Transverse colon (tissue), 4 donors: ENCODE measurements around the gene XCR1.

ENCODE experiments used
- POLR2A ChIP-seq: fragments of 450-650 bp; IDR thresholded peaks from one replicate; pipeline ENCODE4 v1.6.1; 2016; ENCODE audit warnings: antibody characterized with exemption, mild to moderate bottlenecking, moderate library complexity
- POLR2AphosphoS5 ChIP-seq, 3 donors: sonication (generic); formaldehyde crosslinking; IDR thresholded peaks; one replicate each; pipeline ENCODE4 v1.6.1; 2016; ENCODE audit warnings: antibody characterized with exemption in 3 of 3
- TF ChIP-seq, protein P1 (sequence below), 5 experiments: fragments of 200-600 bp in 3 of 5; fragments of 450-650 bp in 2 of 5; sonication (generic) in 3 of 5; IDR thresholded peaks; 1 replicate in 2 of 5; 2 replicates in 3 of 5; pipeline ENCODE4 v1.5.1; 2016 to 2017; ENCODE audit warnings: antibody characterized with exemption in 5 of 5, inconsistent platforms in 3 of 5, mild to moderate bottlenecking in 2 of 5, moderate library complexity in 1 of 5

DNA sequence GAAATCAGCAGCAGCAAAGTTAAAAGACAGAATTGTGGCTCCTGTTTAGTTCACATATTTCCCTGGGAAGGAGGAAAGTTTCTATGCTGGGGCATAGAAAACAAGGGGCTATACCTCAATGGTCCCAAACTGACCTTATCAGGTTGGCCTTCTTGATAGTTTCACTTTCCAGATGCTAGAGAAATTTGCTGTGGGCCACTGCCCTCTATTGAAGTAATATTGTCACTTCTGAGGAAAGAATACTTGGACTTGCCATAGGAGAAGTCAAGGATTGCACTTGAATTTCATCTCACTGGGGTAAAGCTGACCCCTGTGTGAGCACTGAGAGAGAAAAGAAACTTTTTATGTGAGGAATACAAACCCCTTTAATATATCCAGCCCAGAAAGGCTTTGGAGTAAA lies 49.3 kb upstream of the XCR1 start:
- no peak for TF ChIP-seq POLR2A
- TF ChIP-seq POLR2AphosphoS5 (IDR thresholded peaks at IDR 0.05), result no peak
- TF ChIP-seq, protein P1, sequence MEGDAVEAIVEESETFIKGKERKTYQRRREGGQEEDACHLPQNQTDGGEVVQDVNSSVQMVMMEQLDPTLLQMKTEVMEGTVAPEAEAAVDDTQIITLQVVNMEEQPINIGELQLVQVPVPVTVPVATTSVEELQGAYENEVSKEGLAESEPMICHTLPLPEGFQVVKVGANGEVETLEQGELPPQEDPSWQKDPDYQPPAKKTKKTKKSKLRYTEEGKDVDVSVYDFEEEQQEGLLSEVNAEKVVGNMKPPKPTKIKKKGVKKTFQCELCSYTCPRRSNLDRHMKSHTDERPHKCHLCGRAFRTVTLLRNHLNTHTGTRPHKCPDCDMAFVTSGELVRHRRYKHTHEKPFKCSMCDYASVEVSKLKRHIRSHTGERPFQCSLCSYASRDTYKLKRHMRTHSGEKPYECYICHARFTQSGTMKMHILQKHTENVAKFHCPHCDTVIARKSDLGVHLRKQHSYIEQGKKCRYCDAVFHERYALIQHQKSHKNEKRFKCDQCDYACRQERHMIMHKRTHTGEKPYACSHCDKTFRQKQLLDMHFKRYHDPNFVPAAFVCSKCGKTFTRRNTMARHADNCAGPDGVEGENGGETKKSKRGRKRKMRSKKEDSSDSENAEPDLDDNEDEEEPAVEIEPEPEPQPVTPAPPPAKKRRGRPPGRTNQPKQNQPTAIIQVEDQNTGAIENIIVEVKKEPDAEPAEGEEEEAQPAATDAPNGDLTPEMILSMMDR (IDR thresholded peaks at IDR 0.05), result no peak
